HG02884 (cell line): Measurements from ENCODE around the gene RASL10A.

ENCODE experiments used
- ATAC-seq: cut with Tn5 transposase; IDR thresholded peaks from one replicate; pipeline ENCODE4 v1.9.1; 2021; ENCODE audit warnings: mild to moderate bottlenecking, moderate library complexity; ENCODE audit not compliant: unreplicated experiment

RASL10A gene

DNA sequence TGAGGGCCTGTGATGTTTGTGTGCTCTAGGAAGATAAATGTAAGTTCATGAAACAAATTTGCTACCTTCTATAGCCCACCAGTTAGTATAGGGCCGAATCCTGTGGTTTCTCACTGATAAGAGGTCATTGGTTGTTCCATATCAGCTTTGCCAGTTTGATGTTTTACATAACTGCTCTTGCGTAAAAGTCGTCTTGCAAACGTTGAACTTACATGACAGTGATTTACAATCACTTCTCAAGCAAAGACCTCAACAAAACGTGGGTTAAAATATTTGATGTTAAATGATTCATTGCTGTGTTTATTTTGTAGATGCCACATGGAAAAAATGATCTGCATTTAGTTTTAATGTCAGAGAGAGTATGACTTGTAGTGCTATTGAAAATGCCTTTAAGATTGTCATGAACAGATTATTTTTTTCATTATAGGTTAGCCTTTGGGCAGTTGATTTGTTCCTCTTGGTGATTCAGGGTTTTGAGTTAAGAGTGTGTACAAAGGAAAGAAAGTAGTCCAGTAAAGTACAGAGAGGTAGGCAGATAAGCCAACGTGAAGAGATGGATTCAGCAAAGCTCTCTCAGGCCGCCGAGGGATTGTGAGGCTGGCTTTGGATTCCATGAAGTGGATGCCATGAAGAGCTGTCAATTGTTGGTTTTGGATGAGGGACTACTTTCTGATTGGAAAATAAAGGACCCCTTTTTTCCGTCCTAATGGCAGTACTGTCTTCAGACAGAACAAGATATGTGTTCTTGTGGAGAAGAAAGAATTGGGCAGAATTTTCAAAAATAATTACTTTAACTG, 44.8 kb downstream of the RASL10A start:
- ATAC-seq = no peak

DNA sequence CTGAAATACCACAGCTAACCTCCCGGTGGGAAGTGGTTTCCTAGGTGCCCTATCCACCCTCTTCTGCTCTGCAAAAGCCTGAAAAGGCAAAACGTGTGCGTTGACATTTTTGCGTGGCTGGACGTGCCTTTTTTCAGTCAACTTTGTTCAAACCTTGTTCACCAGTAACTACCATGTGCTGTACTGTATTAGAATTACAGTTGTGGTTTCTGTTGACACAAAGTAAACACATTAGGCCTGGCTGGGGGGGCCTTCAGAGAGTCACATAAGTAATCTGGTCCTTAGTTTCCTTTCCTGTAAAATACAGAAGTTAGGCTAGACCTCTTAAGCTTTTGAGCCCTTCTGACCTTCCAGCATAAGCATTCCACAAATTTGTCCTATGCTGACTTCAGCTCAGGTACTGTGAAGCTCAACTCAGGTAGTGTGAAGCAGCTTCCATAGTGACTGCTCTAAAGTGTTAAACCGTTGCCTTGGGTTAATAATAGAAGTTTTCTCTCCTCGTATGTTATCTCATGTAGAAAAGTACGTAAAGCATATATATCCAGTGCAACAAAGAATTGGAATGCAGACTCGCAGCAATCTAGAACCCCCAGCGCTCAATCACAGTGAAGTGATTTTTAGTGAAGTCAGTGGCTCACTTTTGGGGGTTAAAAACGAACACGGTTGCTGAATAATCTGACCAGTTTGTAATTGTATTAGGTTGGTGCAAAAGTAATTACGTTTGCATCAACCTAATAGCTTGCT, 45.6 kb downstream of the RASL10A start:
- no peak for ATAC-seq

DNA sequence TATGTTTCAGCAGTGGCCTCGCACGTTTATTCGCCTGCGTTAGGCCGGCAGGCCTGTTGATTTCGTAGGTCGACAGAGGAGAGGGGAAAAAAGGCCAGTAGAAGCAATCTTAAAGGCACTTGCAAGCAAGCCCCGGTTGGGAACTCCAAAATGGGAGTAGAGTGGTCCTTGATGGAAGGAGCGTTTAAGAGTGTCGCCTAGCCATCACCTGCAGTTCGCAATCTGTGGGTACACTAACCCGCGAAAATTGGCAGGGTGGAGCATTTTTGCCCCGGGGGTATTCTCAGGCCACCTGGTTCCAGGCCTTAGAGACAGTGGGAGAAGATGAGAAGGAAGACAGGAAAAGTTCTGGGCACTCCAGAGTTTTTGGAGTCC, 46.3 kb downstream of the RASL10A start:
- no peak for ATAC-seq

DNA sequence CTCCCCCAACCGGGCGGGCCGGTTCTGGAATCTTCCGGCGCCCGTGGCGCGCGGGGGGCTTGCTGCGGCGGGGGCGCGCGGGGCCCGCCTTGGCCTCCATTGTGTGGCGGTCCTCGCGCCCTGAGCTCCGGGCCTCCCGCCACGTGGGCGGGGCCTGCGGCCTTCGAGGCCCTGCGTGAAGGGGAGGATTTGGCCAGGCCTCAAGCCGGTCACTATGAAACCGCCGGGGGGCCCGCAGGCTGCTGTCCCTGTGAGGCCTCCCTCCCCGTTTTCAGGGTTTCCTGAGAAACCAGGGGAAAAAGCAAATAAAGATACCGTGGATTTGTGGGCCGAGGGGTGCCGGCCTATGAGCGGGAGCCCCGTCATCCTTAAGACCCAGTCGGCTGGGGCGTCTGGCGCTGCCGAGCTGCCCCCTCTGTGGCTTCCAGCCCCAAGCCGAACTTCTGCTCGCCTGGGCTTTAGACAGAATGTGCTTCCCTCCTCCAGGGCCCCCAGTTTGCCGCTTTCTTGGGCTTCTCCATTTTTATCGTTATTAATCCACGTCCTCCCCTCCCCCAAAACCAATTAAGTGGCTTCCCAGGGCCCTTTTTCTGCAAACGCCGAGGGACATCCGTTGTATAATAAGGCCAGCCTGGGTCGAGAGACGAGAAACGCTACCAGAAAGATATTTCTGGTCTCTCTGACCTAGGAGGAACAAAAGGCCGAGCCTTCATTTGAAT, 46.8 kb downstream of the RASL10A start:
- peak; percentile 23 for ATAC-seq

DNA sequence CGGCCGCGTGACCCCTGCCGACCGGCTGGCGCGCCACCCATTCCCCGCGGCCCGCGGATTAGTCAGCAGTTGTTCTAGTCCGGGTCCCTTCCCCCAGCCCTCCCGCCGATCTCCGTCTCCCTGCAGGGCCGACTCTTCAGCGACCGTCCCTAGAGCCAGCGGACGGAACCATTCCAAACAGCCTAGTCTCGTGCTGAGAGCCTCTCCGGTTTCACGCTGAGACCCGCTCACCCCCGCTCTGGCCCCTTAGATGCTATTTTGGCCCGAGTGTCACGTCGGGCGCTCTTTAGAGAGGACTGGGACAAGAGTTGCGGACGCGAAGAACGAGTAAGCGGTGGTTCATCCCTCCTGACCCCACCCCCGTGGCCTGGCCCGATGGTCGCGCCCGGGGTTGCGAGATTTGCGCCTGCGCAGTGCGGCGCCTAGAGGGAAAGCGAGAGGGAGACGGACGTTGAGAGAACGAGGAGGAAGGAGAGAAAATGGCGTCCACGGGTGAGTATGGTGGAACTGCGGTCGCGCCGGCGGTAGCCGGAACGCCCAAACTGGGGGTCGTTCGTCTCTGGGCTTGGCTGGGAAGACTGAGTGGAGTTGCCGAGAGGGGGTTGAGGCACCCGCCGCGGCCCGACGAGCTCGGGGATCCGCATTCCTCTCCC, 47.5 kb downstream of the RASL10A start, which contains the start of the genes EWSR1 and RHBDD3:
TSS of gene EWSR1 (plus strand) at position 411 of the 653 bp plus-strand sequence. CDS start at position 480, 69 bp downstream.
TSS of gene RHBDD3 (minus strand) at position 124 of the 653 bp plus-strand sequence. CDS start 2,355 bp downstream, outside the sequence.
- peak; percentile 50 for ATAC-seq

DNA sequence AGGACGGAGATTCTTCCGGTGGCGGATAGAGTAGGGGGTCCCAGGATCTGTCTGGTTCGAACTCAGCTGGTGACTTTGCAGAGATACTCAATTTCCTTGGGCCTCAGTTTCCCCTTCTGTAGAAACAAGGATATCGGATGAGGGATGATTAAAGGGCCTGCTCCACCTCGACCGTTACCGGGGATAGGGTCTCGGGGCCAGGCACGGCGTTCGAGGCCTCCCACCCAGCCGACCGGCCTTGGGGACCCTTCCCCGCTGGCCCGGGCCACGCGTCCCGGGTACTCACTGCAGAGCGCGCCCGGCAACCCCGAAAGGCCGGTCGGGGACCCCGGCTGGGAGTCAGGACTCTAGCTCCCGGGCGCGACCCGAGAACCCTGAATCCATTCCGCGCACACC, 48.0 kb downstream of the RASL10A start:
- ATAC-seq = peak; percentile 32

DNA sequence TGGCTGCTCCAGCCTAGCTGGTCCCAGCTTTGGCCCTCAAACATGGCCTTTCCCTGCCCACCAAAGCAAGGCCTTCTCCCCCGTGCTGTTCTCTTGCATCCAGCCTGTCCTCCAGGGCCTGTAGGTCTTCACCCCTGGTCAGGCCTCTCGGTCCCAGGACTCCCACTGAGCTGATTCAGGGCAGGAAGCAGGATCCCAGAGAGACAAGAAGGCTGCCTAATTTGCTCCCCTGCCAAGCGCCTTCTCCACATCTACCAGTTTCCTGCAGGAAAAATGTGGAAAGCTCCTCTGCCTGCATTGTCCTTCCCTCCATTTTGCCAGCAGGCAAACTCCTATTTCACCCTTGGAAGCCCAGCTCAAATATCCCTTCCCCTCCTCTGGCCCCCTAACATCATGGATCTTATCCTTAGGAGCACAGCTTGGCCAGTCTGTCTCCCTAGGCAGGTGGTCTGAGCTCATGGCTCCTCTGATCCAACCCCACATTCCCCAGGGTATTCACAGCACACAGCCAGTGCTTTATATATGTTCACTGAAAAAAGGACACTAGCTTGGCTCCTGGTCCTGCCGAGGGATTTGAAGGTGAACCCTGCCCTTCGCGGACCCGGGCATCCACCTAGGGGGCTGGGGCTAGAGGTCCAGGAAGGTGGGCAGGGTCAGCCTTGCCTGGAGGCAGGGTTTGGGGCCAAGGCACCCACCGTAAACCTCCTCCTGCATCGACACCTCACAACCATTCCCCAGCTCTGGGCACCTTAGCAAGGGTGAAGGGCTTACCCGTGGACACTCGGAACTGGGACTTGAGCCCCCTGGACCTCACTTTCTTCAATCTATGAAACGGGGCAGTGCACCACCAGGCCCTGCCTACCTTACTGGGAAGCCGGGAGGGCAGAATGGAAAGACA, 48.7 kb downstream of the RASL10A start:
- ATAC-seq = no peak

DNA sequence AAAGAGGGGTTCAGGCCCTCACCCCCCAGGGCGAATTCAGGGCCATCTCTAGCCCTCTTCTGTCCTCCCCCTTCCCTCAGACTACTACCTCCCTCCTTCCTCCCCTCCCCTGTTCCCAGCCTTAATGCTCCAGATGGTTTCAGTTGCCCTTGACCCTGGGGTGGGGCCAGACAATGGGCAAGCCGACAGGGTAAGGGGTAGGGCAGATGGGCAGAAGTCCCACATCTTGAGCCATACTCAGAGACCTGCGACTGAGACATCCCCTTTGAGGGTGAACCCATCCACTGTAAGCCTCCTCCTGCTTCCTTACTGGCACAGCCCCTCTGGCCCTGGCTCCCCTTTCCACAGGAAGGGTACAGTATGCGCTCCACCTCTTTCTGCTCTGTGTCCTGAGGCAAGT, 49.6 kb downstream of the RASL10A start:
- no peak for ATAC-seq

DNA sequence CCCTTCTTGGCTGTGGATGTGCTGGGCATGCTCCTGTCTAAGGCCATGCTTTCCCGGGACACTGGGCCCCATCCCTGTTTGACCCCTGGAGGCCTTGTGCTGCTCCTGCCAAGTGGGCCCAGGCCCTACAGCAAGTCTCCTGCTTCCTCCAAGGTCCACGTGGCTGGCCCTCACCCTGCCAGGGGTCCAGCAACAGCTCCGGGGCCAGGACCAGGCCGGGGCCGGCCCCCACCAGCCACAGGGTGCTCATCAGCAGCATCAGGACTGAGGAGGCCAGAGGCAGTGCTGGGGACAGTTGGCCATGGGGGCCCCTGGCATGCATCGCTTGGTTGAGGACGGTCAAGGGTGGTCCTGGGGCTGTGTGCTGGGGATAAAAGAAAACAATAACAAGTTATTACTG, 50.2 kb downstream of the RASL10A start:
- no peak for ATAC-seq

DNA sequence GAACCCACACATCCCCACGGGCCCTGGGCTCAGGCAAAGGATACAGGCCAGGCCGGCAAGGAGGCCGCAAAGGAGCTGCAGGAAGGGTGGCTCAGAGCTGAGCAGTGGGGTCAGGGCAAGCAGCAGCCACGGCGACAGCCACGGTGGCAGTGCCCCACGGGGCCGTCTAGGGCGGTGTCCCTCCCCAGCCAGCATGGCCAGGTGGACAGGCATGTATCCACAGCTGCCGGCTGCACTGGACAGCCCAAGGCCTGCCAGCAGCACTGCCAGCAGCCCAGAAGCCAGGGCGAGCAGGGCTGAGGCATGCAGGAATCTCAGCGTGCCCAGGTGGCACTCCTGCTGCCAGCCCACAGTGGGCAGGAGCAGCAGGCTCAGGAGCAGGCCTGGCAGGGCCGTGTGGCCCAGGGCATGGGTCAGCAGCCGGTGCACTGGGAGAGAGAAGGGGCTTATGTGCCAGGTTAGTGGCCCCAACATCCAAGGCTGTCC, 51.7 kb downstream of the RASL10A start:
- no peak for ATAC-seq
